Hematopoietic multipotent progenitor cell (in vitro differentiated cells): ENCODE data around the gene ULBP1. TPM values are rescaled to one million over a fixed set of nuclear protein-coding genes. Genes with fewer than 3 reads are reported as not detected.
"Not testable (repeated sequence)": the region's sequence is repeated elsewhere in the genome, so short reads cannot be mapped to it uniquely, and the experiment has no call there.

Experiments
- DNase-seq, 3 donors: peaks; one replicate each; pipeline ENCODE4 v3.0.0-alpha.2; 2011 to 2015; ENCODE audit warnings: low read depth in 2 of 3, low spot score in 2 of 3
- total RNA-seq: library from RNA; depleted of rRNA; stranded (reverse); fragments of >200 nt; gene quantifications from one replicate; pipeline ENCODE4 v1.2.3, GENCODE V29; 2012

ULBP1 gene
- total RNA-seq, 1 donor: under 0.01 TPM

DNA sequence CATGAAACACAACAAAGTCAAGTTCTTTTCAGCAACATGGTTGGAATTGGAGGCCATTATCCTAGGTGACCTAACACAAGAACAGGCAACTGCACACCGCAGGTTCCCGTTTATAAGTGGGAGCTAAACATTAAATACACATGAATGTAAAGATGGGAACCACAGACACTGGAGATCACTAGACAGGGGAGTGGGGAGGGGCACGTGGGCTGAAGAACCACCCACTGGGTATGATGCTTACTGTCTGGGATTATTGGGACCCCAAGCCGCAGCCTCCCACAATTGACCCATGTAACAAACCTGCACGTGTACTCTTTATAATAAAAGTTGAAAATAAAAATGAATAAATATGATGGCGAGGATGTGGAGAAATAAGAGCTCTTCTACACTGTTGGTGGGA, 32.2 kb upstream of the ULBP1 start:
- DNase-seq: no peak

DNA sequence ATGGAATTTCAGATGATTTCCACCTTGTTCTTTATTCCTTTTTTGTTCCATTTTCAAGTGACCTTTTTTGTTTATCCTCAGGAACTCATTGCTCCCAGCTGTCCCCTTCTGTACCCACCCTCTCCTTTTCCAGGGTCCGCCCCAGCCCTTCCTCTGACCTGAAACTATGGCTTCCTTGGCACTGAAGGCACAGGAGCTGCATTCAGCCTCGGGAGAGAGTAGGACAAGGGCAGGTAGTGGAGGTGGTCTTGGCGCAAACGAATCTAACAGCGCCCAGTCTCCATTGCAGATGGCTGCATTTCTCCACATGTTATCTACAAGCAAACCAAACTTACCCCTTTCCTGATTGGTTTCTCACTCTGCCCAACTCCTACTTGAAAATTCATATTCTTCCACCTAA, 30.7 kb upstream of the ULBP1 start:
- DNase-seq: no peak

DNA sequence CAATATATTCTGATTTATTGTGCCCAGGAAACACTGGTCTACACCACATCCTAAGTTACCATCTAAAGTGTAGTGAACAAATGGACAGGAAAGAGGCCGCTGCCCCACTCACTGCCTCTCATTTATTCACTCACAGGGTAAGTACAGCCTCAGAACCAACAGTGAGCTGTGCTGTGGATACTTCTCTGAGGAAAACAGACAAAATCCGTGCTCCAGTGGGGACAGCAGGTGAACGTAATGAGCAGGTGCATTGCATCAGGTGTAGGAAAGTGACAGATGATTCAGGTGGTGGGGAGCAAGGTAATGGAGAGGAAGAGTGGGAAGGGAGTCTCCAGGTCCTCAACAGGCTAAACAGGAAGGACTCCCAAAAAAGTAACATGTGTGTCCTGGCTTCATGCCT, 30.3 kb upstream of the ULBP1 start:
- DNase-seq: no peak

DNA sequence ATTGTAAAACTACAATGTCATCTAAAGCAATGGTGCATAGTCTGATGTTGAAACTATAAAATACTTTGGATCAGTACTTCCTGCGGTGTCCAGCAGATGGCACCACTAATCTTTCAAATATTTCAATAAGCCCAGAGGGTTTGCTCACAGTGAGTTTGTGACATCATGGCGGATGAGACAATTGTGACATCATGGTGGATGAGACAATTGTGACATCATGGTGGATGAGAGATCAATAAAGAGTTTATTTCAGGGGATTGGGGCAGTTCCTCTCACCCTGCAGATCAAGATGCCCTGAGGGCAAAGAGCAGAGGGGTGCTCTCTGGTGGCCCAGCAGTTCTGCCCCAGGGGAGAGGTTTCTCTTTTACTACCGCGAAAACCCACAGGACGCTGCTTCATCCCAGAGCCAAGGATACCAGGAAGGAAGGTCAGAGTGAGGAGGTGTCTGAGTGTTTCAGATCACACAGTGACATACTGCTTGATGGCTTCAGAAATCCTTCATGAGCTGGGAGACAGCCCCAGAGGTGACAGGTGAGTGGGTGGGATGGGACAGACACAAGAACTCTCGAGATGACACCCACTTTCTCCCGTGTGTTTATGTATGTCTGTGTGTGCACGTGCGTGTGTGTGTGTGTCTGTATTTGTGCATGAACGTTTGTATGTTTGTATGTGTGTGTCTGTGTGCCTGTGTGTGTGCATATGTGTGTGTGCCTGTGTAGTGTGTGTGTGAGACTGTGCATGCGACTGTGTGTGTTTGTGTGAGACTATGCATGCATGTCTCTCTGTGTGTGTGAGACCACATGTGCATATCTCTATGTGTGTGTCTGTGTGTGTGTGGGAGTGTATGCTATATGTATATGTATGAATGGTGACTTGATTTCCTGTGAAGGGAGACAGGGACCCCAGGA, 29.2 kb upstream of the ULBP1 start:
- peak; percentile 62 to 91 (median 68) for DNase-seq

DNA sequence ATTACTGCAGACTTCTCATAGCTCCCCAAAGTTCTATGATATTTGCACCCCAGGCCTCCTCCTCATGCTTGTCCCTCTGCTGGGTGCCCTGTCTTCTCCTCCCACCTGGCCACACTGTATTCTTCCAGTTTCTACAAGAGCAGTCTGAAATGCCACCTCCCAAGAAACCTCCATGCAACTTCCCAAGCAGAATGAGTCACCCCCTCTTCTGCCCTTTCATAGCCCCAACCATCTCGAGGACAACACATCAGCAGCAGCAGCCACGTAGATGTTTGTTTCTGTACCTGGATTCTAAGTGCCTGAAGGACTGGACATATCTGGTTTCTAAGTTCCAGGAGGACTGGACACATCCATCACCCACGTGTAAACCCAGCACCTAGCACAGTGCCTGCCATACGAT, 28.5 kb upstream of the ULBP1 start:
- no peak for DNase-seq

DNA sequence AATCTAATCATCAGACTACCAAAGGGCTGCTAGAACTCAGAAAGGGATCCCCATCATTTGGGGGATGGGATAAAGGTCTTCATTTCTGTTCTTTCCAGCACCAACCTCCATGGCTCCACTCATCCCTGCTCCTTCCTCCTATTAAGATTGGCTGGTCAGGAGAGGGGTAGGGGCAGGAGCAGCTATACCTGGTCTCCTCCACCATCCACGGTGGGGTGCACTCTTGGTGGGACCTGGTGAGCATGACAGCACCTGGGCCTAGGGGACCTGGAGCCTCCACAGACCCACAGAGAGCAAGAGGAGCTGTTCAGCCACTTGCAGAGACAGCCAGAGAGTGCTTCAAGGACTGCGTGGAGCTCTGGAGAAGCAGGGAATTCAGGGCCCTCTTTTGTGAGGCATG, 28.1 kb upstream of the ULBP1 start:
- no peak for DNase-seq

DNA sequence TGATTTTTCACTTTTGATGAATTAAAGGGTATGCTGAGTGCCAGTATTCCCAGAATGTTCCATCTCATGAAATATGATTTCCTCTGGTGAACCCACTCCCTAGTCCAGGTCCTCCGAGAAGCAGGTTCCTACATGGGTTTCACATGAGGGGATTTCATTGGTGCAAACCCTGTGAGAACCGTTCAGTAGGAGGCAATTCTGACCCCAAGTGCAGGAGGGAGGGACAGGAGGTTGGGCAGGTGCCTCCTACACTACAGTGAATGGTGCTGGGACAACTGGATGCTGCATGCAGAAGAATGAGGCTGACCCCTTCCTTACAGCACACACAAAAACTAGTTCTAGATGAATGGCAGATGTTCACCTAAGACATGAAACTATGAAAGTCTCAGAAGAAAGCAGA, 27.0 kb upstream of the ULBP1 start:
- DNase-seq: no peak

DNA sequence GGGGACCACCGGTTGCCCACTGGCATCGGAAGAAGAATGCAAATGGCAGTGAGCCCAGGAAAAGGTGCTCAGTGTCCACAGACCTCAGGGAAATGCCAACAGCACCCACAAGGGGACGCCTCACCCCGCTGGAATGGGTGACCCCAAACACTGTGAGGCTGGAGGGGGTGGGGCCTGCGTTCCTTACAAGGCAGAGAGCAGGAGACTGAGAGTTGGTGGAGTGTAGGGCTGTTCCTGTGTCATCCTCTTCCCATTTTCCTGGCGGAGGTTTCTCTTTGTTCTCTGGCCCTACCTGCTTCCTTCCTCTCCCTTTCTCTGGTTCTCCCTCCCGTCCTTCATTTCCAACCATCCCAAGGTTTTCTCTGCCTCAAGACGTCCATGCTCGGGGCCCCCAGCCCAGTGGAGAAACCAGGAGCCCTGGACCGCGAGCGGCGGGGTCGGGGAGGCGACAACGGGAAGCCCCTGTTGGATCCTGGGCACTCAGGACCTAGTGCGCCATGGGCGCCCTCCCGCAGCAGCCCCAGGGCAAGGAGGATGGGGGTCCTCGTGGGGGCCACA, 25.7 kb upstream of the ULBP1 start:
- DNase-seq: not testable (repeated sequence)

DNA sequence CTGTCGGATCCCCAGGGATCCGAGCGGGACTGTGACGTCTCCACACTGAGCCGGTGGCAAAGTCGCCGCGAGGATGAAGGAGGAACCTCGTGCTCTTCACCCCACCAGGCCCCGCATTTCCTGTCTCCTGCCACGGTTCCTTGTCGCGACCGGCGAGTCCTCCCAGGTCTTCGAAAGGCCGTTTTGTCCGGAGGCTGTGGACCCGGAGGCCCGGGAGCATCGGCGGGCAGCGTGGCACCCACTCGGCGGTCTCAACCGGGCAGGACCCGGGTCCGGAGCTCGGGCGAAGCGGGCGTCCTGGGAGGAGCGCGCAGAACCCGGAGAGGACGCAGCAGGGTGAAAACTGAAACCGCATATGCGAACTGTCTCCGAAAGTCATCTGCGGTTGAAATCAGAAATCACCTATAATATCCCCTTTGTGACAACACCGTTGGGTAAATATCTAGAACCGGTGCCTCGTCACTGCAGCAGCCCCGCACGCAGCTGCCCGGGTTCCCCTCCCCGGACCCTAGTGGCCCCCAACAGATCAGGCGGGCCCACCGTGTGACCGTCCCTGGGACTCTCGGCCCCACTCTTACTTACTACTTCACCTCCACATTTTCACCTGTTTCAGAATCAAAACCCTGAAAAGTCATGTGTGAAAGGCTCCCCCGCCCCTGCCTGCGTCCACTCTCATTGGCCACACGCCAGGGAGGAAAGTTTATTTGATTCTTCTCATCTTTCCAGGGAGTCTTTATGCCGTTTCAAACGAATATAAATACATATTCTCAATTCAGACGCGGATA, 25.0 kb upstream of the ULBP1 start:
- DNase-seq: peak in 2 of 3 donors; percentile 49 to 51

DNA sequence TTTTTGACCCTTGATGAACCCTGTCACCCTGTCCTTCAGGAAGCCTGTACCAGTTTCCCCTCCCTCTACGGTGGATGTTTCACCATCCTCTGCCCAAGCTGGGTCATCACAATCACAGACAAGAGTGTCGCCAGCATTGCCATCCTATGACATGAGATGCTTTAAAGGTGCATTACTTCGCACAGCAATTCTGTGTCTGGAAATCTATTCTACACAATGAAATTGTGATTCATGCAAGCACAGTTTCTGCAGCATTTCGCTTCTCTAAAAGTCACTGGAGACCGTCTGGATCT, 24.4 kb upstream of the ULBP1 start:
- no peak for DNase-seq

DNA sequence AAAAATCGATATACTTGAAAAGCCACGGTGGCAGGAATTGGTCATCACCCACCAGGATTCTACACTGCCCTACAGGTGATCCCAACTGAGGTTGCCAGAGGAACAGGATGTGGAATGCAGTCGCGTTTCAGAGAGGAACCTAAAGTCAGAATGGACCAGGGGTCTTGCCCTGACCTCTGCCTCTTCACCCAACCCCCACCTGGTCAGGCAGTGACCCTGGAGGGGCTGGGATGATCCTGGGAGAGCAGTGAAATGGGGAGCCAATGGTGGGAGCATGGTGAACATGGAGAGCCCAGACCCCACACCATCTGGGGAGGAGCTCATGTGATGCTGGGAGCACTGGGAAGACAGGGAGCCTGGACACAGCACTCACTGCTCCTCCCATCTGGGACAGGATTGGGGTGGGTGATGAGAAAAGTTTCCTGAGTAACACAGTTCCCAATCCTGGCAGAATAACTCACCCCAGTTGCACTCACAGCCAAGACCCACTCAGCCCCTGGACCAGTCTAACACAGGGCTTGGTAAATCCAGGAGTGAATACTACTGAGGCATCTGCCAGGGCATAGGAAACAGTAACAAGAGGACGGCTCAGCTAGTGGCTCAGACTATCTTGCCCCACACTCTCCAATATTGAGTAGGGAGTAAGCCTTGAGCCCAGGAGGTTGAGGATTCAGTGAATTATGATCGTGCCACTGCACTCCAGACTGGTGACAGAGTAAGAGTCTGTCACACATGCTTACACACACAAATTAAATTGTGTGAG, 23.7 kb upstream of the ULBP1 start:
- DNase-seq: no peak

DNA sequence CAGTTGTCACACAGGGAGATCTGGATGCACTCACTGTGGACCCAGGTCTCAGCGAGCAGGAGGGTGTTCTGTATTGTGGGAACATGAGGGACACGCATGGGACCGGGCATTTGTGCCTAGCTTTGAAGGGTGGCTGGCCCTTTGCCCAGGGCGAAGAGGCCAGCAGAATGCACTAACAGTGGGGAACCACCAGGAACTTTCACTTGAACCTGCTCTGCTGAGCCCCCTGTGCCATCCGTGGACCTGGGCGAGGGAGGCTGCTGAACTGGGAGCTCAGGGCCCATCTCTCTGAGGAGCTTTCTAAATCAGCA, 23.1 kb upstream of the ULBP1 start:
- DNase-seq: no peak

DNA sequence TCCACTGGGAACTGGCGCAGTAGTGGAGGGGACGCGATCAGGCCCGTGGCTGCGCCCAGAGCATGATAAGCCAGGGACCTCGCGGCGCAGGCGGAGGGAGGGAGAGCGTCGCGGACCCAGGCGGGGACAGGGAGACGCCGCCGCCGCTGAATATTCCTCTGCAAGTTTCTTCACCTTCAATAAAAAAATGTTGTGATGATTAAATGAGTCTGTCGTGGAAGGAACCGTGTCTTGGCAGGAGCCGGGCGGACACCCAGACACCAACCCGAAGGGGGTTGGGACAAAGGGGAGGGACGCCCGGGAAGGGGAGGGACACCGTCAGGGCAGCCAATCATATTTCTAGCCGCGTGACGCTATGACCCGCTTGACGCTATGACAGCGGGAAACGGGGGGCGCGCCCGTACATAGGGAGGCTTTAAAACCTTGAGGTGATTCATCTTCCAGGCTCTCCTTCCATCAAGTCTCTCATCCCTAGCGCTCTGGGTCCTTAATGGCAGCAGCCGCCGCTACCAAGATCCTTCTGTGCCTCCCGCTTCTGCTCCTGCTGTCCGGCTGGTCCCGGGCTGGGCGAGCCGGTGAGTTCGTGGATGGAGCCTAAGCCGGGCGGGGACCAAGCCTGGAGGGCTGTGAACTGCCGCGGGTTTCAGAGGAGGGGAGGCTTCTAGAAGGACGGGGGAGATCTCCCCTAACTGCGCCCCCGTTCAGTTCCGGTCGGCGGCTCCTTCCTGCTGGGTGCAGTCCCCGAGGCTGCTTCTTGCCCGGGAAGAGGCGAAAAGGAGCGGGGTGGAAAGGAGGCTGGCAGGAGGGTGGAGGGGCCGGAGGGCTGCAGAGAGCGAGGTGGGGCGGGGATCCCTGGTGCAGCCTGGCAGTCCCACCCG, 21.9 kb upstream of the ULBP1 start, which contains the start of gene ULBP2:
TSS of gene ULBP2 (plus strand) at position 432 of the 878 bp plus-strand sequence. CDS start at position 491, 59 bp downstream.
- DNase-seq: peak; percentile 75 to 96 (median 95)

DNA sequence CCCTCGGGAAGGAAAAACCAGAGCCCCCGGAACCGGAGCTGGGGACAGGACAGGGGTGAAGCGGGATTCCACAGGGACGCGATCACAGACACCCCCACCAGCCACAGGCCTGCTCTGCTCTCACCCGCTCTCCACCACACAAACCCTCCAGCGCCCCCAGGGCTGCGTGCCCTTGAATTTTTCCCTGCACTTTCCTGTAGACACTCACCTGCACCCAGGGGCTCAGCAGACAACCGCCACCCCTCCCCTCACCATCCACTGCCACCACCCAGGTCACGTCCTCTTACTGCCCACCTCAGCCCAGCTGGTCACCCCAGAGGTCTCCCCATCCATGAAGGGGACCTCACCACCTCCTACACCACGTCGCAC, 21.3 kb upstream of the ULBP1 start:
- DNase-seq: no peak

DNA sequence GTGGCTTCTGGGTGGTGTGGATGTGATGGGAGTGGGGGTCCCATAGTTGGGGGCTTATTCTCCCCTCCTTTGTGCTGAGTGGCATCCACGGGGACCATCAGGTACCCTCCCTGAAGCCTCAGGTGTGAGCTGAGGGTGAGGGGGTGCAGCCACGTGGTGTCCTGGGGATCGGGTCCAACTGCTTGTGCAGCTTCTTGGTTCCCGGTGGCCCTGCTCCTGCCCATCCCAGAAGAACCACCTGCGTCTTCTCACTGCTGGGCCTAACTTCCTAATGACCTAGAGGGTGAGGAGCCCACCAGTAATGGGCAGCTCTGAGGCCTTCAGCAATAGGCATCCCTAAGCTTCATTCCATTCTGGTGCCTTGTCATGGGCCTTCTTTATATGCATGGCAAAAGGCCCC, 20.4 kb upstream of the ULBP1 start:
- DNase-seq: not testable (repeated sequence)

DNA sequence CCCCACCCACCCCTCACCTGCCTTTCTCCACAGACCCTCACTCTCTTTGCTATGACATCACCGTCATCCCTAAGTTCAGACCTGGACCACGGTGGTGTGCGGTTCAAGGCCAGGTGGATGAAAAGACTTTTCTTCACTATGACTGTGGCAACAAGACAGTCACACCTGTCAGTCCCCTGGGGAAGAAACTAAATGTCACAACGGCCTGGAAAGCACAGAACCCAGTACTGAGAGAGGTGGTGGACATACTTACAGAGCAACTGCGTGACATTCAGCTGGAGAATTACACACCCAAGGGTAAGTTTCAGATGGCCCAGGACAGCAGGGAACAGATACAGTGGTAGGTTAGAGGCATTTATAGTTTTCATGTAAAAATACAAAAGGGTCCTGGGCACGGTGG, 18.5 kb upstream of the ULBP1 start:
- DNase-seq: not testable (repeated sequence)

DNA sequence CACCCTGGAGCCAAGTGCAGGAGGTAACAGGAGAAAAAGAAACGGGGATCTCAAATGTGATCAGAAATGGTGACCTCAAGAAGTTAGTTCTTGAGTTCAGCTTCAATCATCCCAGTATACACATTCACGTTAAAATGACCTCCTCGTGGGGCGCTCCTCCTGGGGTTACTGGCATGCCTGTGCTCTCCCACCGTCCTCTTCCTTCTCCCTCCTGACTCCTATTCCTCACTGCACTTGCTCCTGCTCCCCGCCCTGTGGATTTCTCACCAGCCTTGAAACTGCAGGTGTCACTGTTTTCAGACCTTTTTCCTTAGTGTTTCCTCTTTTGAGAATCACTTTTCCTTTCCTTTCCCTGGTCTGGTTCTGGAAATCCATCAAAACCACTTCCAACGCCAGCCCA, 17.1 kb upstream of the ULBP1 start:
- DNase-seq: not testable (repeated sequence)

DNA sequence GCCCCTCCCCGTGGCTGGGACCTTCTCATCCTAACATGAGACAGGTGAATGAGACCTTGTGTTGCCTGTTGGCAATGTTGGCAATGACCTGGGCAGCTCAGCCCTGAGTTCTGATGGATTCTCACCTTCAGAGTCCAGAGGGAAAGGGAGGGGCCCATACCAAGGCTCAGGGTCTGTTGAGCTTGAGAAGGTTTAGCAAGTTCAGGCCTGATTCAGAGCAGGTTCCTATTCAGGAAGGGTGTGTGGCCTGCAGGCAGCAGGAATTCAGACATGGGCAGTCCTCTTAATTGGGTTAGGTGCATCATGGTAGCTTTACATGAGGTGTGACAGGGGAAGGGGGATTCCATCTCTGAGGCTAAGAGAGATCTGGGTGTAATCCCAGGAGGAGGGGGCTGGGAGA, 16.2 kb upstream of the ULBP1 start:
- DNase-seq: not testable (repeated sequence)

DNA sequence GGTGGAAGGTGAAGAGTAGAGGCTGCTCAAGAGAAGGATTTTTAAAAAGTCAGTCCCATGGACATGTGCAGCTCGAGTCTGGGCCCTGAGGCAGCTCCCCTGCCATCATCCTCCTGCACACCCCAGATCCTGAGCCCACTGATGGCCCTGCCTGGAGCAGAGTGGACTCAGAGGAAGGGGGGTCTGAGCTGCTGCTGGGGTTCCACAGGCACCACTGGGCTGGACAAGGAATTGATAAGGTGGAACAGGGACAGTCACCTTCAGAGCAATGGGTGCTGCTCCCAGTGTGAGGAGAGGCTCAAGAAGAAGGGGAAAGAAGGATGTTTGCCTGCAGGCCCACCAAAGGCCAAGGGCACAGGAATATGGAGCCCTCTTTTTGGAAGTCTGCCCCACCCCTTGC, 15.7 kb upstream of the ULBP1 start:
- no peak for DNase-seq

DNA sequence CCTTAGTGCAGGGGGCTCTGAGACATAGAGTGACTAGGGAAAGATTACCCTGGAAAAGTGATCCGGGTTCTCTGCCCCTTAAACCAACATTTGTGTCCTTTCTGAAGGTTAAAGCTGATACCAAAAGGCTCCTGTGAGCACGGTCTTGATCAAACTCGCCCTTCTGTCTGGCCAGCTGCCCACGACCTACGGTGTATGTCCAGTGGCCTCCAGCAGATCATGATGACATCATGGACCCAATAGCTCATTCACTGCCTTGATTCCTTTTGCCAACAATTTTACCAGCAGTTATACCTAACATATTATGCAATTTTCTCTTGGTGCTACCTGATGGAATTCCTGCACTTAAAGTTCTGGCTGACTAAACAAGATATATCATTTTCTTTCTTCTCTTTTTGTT, 15.1 kb upstream of the ULBP1 start:
- DNase-seq: no peak
